PC-3 (cell line): ENCODE data around the gene UHRF1. TPM values are rescaled to one million over a fixed set of nuclear protein-coding genes. Genes with fewer than 3 reads are reported as not detected.
A peak's percentile ranks its signal among the peaks of the same experiment; 100 is the strongest.

ENCODE experiments used
- ATAC-seq: fragments of 200-7000 bp; cut with Tn5 transposase; 2 replicates; pipeline ENCODE4 v1.9.1; 2020; ENCODE audit warnings: mild to moderate bottlenecking, moderate library complexity
- BruUV-seq: library from RNA; stranded (reverse); fragments of 400-500 nt; replicated peaks from 2 replicates; lab custom pipeline; 2021; lab: Mats Ljungman, UMichigan
- CTCF ChIA-PET: fragments of 300-600 bp; sonication (Branson Sonifier 250); formaldehyde crosslinking; loops from one replicate; lab custom pipeline; 2022; ENCODE audit warnings: antibody characterized with exemption; lab: Charles Lee
- POLR2A ChIA-PET: fragments of 300-600 bp; sonication (Branson Sonifier 250); formaldehyde crosslinking; loops from one replicate; lab custom pipeline; 2022; ENCODE audit warnings: antibody characterized with exemption; ENCODE audit not compliant: unreplicated experiment; lab: Charles Lee
- DNase-seq: peaks from one replicate; pipeline ENCODE4 v3.0.0-alpha.2; 2015
- H2AFZ ChIP-seq: fragments of 300-600 bp; sonication (generic); 2 replicates; pipeline ENCODE4 v1.6.0; 2016; ENCODE audit warnings: antibody characterized with exemption, low read length
- H3F3A ChIP-seq: fragments of 300-600 bp; sonication (generic); one replicate; pipeline ENCODE4 v1.6.0; 2017; ENCODE audit warnings: antibody characterized with exemption, low read length, control low read depth, mild to moderate bottlenecking; ENCODE audit not compliant: unreplicated experiment
- H3K27ac ChIP-seq: fragments of 300-600 bp; sonication (generic); 2 replicates; pipeline ENCODE4 v1.5.1; 2016; ENCODE audit warnings: mild to moderate bottlenecking, low read length
- H3K27me3 ChIP-seq: fragments of 300-600 bp; sonication (generic); 2 replicates; pipeline ENCODE4 v1.6.1; 2016; ENCODE audit warnings: low read length, mixed read lengths
- H3K36me3 ChIP-seq: fragments of 300-600 bp; sonication (generic); 2 replicates; pipeline ENCODE4 v1.6.1; 2016; ENCODE audit warnings: low read depth, mixed run types, low read length, mixed read lengths
- H3K4me1 ChIP-seq: fragments of 300-600 bp; sonication (generic); 2 replicates; pipeline ENCODE4 v1.5.1; 2016; ENCODE audit warnings: low read length; ENCODE audit not compliant: insufficient read depth
- H3K4me2 ChIP-seq: fragments of 300-600 bp; sonication (generic); 2 replicates; pipeline ENCODE4 v1.6.0; 2016; ENCODE audit warnings: low read length
- H3K4me3 ChIP-seq: fragments of 300-600 bp; sonication (generic); 2 replicates; pipeline ENCODE4 v1.5.1; 2016; ENCODE audit warnings: mild to moderate bottlenecking, low read length, mixed read lengths
- H3K79me2 ChIP-seq: fragments of 300-600 bp; sonication (generic); 2 replicates; pipeline ENCODE4 v1.6.1; 2017; ENCODE audit warnings: low read length, mixed read lengths
- H3K9ac ChIP-seq: fragments of 300-600 bp; sonication (generic); 2 replicates; pipeline ENCODE4 v1.6.0; 2016; ENCODE audit warnings: mild to moderate bottlenecking, low read length
- H3K9me2 ChIP-seq: fragments of 300-600 bp; sonication (generic); replicated peaks from 2 replicates; pipeline ENCODE4 v1.6.1; 2016; ENCODE audit warnings: mixed run types, low read length, mixed read lengths
- H3K9me3 ChIP-seq: fragments of 300-600 bp; sonication (generic); 2 replicates; pipeline ENCODE4 v1.6.1; 2016; ENCODE audit warnings: low read length, mixed read lengths
- H4K20me1 ChIP-seq: fragments of 300-600 bp; sonication (generic); 2 replicates; pipeline ENCODE4 v1.6.1; 2016; ENCODE audit warnings: low read length, mixed read lengths
- EZH2 ChIP-seq: fragments of 300-600 bp; sonication (generic); IDR thresholded peaks from one replicate; pipeline ENCODE4 v1.6.1; 2017; ENCODE audit warnings: antibody characterized with exemption, mild to moderate bottlenecking, low read length; ENCODE audit not compliant: unreplicated experiment
- EZH2phosphoT487 ChIP-seq: fragments of 300-600 bp; sonication (generic); IDR thresholded peaks from 2 replicates; pipeline ENCODE4 v1.6.1; 2018; ENCODE audit warnings: mild to moderate bottlenecking, antibody characterized with exemption, low read length, borderline replicate concordance
- intact Hi-C: fragments of 100-400 bp; cut with micrococcal nuclease; formaldehyde crosslinking; loops from 2 replicates; pipeline ENCODE4 v1.9.0; 2023
- total RNA-seq: library from RNA; depleted of rRNA; stranded (reverse); fragments of >200 nt; gene quantifications from 2 replicates; pipeline ENCODE4 v1.2.3, GENCODE V29; 2014
- TF ChIP-seq, protein P1 (sequence below): fragments of 300-600 bp; sonication (generic); conservative IDR thresholded peaks from 2 replicates; pipeline ENCODE4 v1.5.1; 2017; ENCODE audit warnings: antibody characterized with exemption, low read depth, mild to moderate bottlenecking, low read length

Gene UHRF1
- total RNA-seq, 1 experiment from 2014 or later = 163 TPM

DNA sequence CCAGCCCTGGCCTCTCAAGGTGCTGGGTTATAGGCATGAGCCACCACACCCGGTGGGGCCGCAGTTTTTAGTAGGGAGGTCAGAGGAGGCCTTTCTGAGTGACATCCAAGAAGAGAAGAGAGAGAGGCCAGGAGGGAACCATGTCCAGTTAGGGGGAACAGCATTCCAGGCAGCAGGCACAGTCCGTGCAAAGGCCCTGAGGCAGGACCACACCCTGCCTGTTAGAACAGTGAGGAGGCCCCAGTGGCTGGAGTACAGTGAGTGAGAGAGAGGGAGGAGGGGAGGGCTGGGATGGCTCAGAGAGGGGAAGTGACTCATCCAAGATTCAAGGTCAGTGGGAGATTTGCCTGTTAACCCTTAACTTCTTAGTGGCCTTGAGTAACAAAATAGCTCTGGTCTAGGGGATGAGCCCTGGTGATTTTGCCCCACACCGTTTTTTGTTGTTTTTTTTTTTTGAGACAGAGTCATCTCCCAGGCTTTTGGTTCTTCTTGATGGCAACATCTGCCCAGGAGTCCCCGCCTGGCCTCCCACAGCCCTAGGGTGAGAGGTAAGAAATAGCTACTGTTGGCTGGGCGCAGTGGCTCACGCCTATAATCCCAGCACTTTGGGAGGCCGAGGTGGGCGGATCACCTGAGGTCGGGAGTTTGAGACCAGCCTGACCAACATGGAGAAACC is 39.1 kb upstream of the UHRF1 start:
- ATAC-seq = peak; percentile 61
- peak overlapping the region; percentile 58 for H3K9ac ChIP-seq
- no peaks in the 10 kb centered on the region for H4K20me1 ChIP-seq
- no peaks in the 10 kb centered on the region for H3K9me3 ChIP-seq
- TF ChIP-seq EZH2phosphoT487 = no peak
- ChIA-PET POLR2A (interaction anchor here (0.8 kb wide), 1 partner anchor 42 kb away, joined by 3 read pairs; no protein-coding TSS in a partner anchor), CTCF (interaction anchor here (0.5 to 4.1 kb wide), 7 partner anchors 18 to 161 kb away, joined by 3 to 40 read pairs (median 3); no protein-coding TSS in a partner anchor)
- no peak overlapping the region; the same call in 1 of the 2 replicates for H2AFZ ChIP-seq
- H3K4me1 ChIP-seq = peaks cover 22% of the 10 kb centered on the region
- intact Hi-C loops = no loop called here
- H3K27ac ChIP-seq = peak overlapping the region; percentile 84
- H3K9me2 ChIP-seq = no peaks in the 10 kb centered on the region
- DNase-seq = peak; percentile 97
- no TSS peak for BruUV-seq
- H3K36me3 ChIP-seq = no peaks in the 10 kb centered on the region
- H3K27me3 ChIP-seq = no peaks in the 10 kb centered on the region
- H3K4me3 ChIP-seq = no peak overlapping the region
- H3K4me2 ChIP-seq = peak overlapping the region; percentile 12; the same call in 1 of the 2 replicates
- peaks cover 21% of the 10 kb centered on the region for H3K79me2 ChIP-seq
- peaks cover 5% of the 10 kb centered on the region for H3F3A ChIP-seq

DNA sequence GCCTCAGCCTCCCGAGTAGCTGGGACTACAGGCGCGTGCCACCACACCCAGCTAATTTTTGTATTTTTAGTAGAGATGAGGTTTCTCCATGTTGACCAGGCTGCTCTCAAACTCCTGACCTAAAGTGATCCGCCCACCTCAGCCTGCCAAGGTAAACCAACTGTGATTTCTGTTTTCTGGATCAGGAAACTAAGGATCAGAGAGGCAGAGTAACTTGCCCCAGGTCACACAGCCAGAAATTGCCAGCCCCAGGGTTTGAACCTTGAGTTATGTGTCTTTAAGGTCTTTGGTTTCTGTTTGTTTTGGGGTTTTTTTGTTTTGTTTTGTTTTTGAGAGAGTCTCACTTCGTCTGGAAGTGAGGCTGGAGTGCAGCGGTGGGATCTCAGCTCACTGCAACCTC is 37.6 kb upstream of the UHRF1 start:
- Histone ChIP-seq H3K4me2 (no peak overlapping the region), H3K79me2 (peaks cover 7% of the 10 kb centered on the region), H3K9me2 (no peaks in the 10 kb centered on the region), H3K27me3 (no peaks in the 10 kb centered on the region), H3K4me1 (peaks cover 14% of the 10 kb centered on the region), H3K9me3 (no peaks in the 10 kb centered on the region), H4K20me1 (no peaks in the 10 kb centered on the region), H2AFZ (no peak overlapping the region), H3K36me3 (no peaks in the 10 kb centered on the region), H3K4me3 (no peak overlapping the region), H3K27ac (no peak overlapping the region), H3K9ac (no peak overlapping the region), H3F3A (peaks cover 5% of the 10 kb centered on the region)
- ChIA-PET CTCF (interaction anchor here (1.4 to 4.1 kb wide), 2 partner anchors 35 to 40 kb away, joined by 10 to 40 read pairs; no protein-coding TSS in a partner anchor), POLR2A (interaction anchor here (0.7 kb wide), 1 partner anchor 40 kb away, joined by 5 read pairs; no protein-coding TSS in a partner anchor)
- intact Hi-C loops = loop anchor here (1.0 to 2.0 kb wide), 3 partner anchors 40 to 160 kb away; no protein-coding TSS in a partner anchor
- ATAC-seq (no peak), DNase-seq (no peak)
- TF ChIP-seq, protein P1, sequence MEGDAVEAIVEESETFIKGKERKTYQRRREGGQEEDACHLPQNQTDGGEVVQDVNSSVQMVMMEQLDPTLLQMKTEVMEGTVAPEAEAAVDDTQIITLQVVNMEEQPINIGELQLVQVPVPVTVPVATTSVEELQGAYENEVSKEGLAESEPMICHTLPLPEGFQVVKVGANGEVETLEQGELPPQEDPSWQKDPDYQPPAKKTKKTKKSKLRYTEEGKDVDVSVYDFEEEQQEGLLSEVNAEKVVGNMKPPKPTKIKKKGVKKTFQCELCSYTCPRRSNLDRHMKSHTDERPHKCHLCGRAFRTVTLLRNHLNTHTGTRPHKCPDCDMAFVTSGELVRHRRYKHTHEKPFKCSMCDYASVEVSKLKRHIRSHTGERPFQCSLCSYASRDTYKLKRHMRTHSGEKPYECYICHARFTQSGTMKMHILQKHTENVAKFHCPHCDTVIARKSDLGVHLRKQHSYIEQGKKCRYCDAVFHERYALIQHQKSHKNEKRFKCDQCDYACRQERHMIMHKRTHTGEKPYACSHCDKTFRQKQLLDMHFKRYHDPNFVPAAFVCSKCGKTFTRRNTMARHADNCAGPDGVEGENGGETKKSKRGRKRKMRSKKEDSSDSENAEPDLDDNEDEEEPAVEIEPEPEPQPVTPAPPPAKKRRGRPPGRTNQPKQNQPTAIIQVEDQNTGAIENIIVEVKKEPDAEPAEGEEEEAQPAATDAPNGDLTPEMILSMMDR = no peak
- no peak for TF ChIP-seq EZH2
- BruUV-seq = no TSS peak

DNA sequence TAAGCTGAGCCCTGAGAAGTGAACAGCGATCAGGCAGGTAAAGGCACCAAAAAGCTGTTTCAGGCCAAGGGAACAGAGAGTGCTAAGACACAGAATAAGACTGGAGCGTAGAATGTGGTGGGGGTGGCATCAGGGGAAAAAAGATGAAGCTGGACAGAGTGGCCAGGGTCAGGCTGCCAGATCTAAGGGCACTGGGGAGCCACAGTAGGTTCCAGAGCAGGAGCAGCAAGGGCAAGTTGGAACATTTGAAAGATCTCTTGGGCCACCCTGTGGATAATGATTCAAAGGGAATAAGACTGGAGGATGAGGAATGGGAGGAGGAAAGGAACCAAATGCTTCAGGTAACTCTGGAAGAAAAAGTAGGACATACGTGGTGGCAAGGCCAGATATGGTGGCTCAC is 35.4 kb upstream of the UHRF1 start:
- Histone ChIP-seq H3F3A (peaks cover 5% of the 10 kb centered on the region), H3K27ac (no peak overlapping the region), H3K36me3 (no peaks in the 10 kb centered on the region), H3K4me1 (peaks cover 13% of the 10 kb centered on the region), H3K9ac (no peak overlapping the region), H3K79me2 (no peaks in the 10 kb centered on the region), H3K4me3 (no peak overlapping the region), H2AFZ (no peak overlapping the region), H3K4me2 (no peak overlapping the region), H4K20me1 (no peaks in the 10 kb centered on the region), H3K9me3 (no peaks in the 10 kb centered on the region), H3K27me3 (no peaks in the 10 kb centered on the region), H3K9me2 (no peaks in the 10 kb centered on the region)
- DNase-seq = no peak
- TF ChIP-seq EZH2phosphoT487 (no peak), EZH2 (no peak)
- TF ChIP-seq, protein P1 = no peak
- ChIA-PET POLR2A (no interaction called here), CTCF (interaction anchor here (4.1 kb wide), 1 partner anchor 38 kb away, joined by 40 read pairs; no protein-coding TSS in a partner anchor)
- ATAC-seq = no peak
- intact Hi-C loops = loop anchor here (2.0 kb wide), 1 partner anchor 103 kb away; no protein-coding TSS in a partner anchor
- no TSS peak for BruUV-seq
